ENCODE data around the gene SUCNR1. TPM values are rescaled to one million over a fixed set of nuclear protein-coding genes. Genes with fewer than 3 reads are reported as not detected.
"Not testable (repeated sequence)": the region's sequence is repeated elsewhere in the genome, so short reads cannot be mapped to it uniquely, and the experiment has no call there.

SUCNR1 gene
- total RNA-seq, 1 donor from 2014 or later: 0.34 TPM

- no peak for DNase-seq (ENCODE audit: low spot score)
Measured at GRCh38 chr3:151900884-151901643, 27.6 kb downstream of the SUCNR1 start.

DNA sequence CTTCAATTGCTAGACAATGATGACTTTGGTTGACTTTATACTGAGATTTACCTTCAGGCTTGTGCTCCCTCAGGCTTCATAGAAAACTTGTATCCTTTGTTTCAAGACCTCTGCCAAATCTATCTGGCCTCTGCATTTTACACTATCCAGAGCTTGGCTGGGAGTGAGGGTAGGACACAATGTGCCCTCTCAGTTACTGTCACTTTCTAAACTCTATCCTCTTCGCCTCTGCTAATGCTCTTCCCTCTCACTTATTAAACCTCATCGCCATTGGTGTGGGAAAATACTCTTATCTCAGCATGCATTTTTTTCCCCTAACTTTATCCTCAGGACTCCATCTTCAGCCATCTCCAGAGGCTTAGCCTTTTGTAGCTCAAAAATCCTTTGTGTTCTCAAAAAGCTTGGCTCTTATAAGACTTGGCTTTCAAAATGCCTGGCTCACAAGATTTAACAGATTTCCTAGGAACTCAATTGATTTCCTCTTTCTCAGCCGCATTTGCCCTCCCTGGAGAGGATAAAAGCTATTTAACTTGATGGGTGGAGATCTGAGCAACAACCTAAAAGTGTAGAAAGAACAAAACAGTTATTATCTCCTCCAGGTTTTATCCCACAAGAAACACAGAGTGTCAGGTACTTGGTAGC is 28.3 kb downstream of the SUCNR1 start:
- no peak for DNase-seq (ENCODE audit: low spot score)

DNA sequence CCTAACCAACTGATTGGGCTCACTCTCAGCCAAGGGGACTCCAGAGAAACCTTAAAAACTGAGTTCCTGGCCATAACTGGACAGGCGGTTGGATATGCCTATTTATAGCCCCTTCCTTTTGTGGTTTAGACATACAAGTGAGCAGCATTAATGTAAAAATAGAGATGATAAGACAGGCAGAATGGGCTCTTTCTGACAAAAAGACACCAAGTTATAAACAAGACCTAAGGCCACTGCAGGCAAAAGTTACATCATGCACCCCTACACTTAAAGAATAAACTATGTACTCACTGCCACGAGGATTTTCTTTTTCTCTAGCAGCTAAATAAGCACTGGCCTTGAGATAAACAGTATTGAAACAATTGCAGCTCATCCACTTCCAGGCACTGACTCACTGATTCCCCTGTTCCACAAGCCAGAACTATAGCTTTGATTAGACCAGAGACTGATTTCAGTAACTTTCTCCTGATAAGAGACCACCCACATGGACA is 30.1 kb downstream of the SUCNR1 start:
- DNase-seq (ENCODE audit: low spot score): no peak

GRCh38 chr3:151905647-151906046 is 32.2 kb downstream of the SUCNR1 start:
- no peak for DNase-seq (ENCODE audit: low spot score)

GRCh38 chr3:151906751-151907150 is 33.3 kb downstream of the SUCNR1 start:
- DNase-seq (ENCODE audit: low spot score): no peak

DNA sequence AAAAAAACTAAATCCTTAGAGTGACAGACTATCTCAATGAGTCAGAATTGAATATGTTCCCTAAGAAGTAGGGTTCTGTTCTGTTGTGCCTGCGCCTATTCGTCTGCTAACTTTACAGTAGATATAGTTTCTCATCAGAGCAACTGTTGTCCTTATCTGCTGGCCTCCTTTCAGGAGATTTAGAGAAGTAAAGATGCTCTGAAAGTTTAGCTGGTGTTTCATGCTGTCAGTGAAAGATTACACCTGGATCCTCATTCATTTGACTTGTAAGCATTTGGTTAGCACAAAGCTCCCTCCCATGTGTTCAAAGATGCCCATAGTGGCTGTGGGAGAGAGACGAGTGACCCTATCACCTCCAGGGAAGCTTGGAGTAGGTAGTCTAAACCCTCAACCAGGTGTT is 35.0 kb downstream of the SUCNR1 start:
- DNase-seq (ENCODE audit: low spot score): no peak

DNA sequence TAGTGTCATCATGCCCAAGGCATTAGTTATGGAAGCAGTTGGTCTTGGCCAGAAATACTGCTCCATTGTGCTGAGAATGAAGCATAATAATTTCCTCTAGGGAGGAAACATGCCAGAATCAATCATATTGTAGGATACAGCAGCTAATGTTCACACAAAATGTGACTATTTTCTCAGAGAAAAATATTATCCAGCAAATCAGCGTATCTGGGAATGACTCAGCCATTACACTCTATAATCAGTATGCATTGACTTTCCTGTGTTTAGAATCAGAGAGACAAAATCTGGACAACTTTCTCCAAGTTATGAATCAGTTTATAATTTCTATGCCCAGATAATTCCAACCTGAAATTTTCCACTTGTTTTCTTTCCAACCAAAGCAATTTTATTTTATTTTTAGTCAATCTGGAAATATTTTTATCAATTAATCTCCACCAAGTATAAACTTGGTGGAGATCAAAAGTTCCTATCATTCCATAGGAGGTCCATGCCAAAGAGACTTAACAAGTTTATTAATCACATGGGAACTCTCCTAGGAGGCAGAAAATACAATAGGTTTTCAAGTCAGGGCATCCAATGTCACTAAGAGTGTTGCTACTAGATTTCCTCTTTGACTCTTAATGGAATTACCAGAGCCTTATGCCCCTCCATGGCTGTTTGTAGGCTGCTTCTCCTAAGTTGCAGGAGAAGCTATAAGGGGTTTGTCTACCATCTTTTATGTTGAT is 36.4 kb downstream of the SUCNR1 start:
- no peak for DNase-seq (ENCODE audit: low spot score)

- DNase-seq (ENCODE audit: low spot score): no peak
Measured at GRCh38 chr3:151911462-151911861, 38.0 kb downstream of the SUCNR1 start.

GRCh38 chr3:151912028-151912427 is 38.6 kb downstream of the SUCNR1 start:
- DNase-seq (ENCODE audit: low spot score): no peak

- DNase-seq (ENCODE audit: low spot score): no peak
Measured at GRCh38 chr3:151916781-151917180, 43.3 kb downstream of the SUCNR1 start.

GRCh38 chr3:151918253-151919029 is 45.0 kb downstream of the SUCNR1 start:
- DNase-seq (ENCODE audit: low spot score): no peak

GRCh38 chr3:151919030-151919328 is 45.5 kb downstream of the SUCNR1 start:
- DNase-seq (ENCODE audit: low spot score): no peak

DNA sequence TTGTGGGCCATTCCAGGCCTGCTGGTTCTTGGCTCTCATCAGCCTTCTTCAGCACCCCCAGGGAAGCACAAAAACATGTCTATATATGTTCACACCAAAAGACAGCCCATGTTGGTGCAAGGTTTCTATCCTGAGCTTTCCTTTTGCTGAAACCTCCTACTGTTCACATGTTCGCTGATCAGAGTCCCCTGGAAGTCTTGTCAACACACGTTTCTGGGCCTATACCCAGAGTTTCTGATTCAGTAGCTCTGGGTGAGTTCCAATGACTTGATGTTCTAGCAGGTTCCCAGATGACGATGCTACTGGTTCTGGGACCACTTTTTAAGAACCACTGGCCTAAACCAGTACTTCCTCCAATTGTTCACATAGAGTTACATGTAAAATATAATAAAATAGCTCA is 46.0 kb downstream of the SUCNR1 start:
- DNase-seq (ENCODE audit: low spot score): no peak

GRCh38 chr3:151923901-151924300 is 50.5 kb downstream of the SUCNR1 start:
- no peak for DNase-seq (ENCODE audit: low spot score)

DNA sequence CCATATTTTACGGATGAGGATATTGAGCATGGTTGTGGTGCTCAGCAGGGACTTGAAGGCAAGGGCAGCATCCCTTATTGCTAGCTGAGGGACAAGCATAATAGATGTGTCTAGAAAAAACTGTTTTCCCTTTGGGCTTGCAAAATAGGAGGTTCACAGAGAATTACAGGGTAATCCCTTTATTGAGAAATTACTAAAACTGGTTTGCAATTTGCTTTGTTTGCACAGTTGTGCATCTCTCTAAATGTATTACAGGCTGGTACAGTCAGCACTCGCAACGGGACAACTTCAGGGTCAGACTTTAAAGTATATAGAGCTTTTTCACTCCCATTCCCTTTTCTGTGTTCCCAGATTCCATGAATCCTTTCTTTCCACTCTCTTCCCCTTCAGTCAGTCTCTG is 51.3 kb downstream of the SUCNR1 start:
- DNase-seq (ENCODE audit: low spot score): no peak

- DNase-seq (ENCODE audit: low spot score): no peak
Measured at GRCh38 chr3:151925419-151925818, 52.0 kb downstream of the SUCNR1 start.

DNA sequence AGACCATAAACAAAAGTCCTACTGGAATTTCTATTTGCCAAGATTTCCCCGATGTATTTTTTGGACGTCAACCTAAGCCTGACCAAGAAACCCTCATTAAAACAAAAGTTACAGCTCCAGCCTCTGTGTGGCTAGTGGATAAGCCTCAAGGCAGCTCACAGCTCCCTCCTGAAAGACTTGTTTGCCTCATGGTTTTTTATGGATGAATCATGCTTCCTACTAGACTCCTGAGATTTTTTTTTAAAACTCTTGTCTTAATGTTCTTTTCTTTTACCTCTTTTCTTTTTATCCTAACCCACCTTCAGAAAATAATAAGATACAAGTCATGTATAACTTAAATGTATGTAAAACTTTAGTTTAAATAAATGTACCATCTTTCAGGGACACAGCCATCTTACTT is 52.4 kb downstream of the SUCNR1 start:
- no peak for DNase-seq (ENCODE audit: low spot score)

GRCh38 chr3:151926956-151927355 is 53.5 kb downstream of the SUCNR1 start:
- DNase-seq (ENCODE audit: low spot score): no peak

DNA sequence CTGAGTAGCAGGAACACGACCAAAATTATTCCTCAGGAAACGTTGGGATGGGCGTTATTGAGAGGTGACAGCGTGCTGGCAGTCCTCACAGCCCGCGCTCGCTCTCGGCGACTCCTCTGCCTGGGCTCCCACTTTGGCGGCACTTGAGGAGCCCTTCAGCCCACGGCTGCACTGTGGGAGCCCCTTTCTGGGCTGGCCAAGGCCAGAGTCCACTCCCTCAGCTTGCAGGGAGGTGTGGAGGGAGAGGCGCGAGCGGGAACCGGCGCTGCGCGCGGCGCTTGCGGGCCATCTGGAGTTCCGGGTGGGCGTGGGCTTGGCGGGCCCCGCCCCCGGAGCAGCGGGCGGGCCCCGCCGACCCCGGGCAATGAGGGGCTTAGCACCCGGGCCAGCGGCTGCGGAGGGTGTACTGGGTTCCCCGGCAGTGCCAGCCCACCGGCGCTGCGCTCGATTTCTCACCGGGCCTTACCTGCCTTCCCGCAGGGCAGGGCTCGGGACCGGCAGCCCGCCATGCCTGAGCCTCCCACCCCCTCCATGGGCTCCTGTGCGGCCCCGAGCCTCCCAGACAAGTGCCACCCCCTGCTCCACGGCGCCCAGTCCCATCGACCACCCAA is 54.6 kb downstream of the SUCNR1 start:
- not testable (repeated sequence) for DNase-seq (ENCODE audit: low spot score)

DNA sequence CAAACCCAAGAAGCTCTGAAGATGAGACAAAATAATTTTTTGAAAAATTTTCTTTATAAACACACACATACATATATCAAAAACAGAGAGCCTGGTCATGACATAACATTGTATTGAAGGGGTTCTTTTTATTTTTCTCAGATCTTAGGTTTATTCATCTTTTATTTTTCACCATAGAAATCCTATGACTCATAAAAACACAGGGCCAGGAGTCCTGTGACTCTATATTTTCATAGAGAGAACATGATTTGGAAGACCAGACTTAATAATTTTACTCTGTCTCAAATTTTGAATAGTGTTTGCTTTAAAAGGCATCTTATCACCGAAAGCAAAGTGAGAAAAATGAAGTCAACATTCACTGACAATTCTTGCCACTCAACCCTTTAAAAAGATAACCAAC is 57.7 kb downstream of the SUCNR1 start:
- DNase-seq (ENCODE audit: low spot score): no peak

DNA sequence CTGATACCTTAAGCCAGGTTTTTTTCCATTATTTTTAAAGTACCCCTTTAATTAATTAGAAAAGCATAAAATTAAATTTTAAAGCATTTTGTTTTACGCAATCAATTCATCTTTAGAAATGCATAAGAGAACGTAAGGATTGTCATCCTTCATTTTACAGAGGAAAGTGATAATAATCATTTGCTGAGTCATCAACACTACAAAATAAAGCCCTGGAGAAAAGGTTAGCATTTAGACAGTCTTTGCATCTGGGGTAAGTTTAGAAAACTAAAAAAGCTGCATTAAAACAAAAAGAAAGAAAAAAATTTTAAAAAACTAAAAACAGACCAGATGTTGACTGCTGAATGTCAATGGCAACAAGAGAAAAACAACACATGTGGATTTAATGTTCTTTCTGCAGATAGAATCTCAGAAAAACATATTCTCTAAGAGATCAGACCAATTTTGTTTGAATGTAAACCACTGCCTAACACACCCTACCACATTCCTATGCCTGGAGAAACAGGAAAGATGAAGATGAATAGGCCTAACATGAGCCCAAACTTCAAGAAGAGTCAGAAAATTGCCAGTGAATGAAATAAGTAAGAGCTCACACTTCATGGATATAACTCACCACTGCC is 59.9 kb downstream of the SUCNR1 start:
- DNase-seq (ENCODE audit: low spot score): no peak
